HG03064 (cell line): Measurements from ENCODE around the gene FTH1.
"Not testable (repeated sequence)": the region's sequence is repeated elsewhere in the genome, so short reads cannot be mapped to it uniquely, and the experiment has no call there.

Experiments used
- ATAC-seq: cut with Tn5 transposase; IDR thresholded peaks from one replicate; pipeline ENCODE4 v1.9.1; 2021; ENCODE audit warnings: low read depth; ENCODE audit not compliant: unreplicated experiment

FTH1 gene

GRCh38 chr11:61964666-61965271 is 2.7 kb downstream of the FTH1 start:
- ATAC-seq, result not testable (repeated sequence)

DNA sequence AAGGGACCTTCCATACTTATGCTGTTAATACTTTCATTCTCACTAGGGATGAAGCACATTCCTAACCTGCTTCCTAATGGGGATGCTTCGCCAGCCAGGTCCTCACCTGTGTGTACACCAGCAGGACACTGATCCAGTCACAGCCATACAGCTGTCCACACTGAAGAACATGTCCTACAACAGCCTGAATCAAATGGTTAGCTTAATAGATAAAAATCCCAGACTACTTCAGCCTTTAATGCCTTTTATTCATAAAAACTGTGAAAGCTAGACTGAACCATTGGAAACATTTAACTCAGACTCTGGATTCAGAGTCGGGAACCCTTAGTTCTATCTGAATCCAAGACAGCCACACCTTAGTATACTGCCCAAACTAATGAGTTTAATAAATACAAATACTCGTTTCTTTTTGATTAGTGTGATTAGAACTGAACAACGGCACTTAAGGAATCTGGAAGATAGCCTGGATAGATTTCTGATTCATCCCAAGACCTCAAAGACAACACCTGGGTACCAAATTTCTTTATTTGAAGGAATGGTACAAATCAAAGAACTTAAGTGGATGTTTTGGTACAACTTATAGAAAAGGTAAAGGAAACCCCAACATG is 3.3 kb downstream of the FTH1 start:
- no peak for ATAC-seq

- no peak for ATAC-seq
Observed at GRCh38 chr11:61963282-61964057, 4.0 kb downstream of the FTH1 start.

DNA sequence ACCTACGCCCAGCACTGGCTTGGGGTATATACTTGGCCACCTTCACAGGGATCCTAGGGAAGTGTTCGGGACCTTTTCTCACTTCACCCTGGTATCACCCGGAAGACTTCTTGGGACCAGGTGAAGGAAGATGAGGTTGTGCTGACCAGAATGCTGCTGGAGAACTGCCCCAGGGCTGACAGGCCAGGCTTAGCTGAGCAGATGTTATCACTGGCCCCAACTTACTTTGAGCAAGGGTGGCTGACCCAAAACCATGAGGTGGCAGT is 4.5 kb downstream of the FTH1 start:
- ATAC-seq, result no peak

DNA sequence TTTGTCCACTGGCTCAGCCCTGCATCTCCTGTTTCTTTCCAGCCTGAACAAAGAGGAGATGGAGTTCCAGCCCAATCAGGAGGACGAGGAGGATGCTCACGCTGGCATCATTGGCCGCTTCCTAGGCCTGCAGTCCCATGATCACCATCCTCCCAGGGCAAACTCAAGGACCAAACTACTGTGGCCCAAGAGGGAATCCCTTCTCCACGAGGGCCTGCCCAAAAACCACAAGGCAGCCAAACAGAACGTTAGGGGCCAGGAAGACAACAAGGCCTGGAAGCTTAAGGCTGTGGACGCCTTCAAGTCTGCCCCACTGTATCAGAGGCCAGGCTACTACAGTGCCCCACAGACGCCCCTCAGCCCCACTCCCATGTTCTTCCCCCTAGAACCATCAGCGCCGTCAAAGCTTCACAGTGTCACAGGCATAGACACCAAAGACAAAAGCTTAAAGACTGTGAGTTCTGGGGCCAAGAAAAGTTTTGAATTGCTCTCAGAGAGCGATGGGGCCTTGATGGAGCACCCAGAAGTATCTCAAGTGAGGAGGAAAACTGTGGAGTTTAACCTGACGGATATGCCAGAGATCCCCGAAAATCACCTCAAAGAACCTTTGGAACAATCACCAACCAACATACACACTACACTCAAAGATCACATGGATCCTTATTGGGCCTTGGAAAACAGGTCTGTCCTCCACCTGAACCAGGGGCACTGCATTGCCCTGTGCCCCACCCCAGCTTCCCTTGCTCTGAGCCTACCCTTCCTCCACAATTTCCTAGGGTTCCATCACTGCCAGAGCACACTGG is 5.0 kb downstream of the FTH1 start:
- no peak for ATAC-seq

DNA sequence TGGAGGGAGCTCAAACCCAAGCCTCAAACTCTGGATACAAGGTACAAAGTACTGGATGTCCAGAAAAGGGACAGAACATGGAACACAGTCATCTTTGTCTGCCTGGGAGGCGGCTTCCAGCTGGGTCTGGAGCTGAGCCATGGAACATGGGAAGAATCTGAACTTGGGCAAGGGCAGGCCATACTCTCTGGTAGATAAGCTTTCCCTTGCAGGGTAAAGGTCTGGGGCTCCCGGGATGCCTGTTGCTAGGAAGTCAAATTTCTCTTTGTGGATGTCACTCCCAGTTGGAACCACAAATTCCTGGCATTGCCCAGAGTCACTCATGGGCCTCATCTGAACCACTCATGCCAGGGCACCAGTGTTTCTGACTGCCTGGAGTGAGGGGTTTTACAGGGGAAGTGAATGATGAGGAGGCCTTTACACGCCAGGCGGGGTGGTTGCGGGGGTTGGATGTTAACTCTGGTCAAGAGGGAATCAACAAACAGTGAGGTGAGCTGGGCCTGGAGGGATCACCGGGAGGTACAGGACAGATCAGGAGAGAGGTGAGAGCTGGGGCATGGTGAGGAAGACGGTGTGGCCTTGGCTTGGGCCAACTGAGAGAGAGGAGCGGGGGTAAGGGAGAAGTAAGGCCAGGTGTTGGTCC is 5.7 kb downstream of the FTH1 start:
- ATAC-seq, result no peak

DNA sequence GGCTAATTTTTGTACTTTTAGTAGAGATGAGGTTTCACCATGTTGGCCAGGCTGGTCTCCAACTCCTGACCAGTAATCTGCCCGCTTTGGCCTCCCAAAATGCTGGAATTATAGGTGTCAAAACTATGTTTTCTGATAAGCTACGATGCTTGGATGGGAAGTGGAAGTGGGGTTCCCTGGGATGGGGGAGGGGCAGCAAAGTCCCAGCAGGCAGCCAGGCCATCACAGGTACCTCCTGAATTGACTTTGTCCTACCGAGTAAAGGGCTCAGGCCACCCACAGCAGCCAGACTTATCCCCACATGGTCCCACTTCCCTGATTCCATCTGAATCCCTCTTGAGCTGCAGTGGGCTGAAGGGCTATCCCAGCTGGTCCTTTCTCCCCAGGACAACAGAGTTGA is 6.9 kb downstream of the FTH1 start:
- ATAC-seq, result no peak

- no peak for ATAC-seq
Observed at GRCh38 chr11:61959678-61960077, 7.8 kb downstream of the FTH1 start.

- ATAC-seq, result no peak
Observed at GRCh38 chr11:61959114-61959513, 8.3 kb downstream of the FTH1 start.

- ATAC-seq, result no peak
Observed at GRCh38 chr11:61958590-61958989, 8.8 kb downstream of the FTH1 start.

DNA sequence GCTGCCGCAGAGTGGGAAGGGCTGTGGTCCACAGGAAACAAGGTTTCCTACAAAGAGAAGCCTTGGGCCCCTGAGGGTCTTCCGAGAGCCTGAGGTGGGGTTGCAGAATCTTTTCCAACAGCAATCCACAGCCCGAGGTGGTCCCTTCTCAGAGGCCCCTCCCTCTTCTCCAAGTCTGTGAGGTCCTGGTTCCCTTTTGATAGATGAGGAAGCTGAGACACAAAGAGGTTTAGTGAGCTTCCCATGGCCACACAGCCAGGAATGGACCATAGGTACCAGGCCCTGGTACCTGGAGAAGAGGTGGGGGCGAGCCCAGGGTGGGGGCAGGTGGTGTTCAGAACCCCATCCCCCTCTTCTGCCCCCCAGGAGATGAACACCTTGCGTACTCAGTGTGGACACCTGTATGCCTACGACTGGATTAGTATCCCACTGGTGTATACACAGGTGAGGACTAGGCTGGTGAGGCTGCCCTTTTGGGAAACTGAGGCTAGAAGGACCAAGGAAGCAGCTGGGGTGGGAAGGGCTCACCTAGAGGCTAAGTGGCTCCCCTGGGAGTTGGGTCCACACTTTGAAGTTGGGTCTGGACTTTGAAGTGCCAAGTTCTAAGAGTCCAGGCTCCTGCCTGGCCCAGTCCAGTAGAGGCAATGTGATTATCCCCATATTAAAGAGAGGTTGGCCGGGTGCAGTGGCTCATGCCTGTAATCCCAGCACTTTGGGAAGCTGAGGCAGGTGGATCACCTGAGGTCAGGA is 10.2 kb downstream of the FTH1 start:
- no peak for ATAC-seq

DNA sequence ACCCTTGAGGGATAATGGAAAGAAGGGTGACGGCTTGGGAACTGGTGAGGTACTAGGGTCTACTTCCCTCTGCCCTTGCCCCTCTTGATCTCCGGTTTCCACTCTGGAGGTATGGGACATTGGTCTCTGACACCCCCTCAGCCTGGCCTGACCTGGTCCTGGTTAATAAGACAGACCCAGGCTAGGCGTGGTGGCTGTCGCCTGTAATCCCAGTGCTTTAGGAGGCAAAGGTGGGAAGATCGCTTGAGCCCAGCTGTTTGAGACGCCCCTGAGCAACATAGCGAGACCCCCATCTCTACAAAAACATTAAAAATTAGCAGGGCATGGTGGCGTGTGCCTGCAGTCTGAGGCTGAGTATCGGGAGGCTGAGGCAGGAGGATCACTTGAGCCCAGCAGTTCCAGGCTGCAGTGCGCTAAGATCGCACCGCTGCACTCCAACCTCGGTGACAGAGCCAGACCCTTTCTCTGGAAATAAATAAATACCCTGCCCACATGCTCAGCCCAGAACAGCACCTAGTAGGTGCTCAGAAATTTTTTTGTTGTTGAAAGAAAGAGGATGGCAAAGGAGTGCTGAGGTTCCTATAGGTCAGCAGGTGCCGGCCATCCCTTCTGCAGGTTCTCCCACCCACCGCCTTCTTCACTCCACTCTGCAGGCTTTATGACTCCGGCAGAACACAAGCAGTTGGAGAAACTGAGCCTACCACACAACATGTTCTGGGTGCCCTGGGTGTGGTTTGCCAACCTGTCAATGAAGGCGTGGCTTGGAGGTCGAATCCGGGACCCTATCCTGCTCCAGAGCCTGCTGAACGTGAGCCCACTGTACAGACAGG is 11.0 kb downstream of the FTH1 start:
- no peak for ATAC-seq

DNA sequence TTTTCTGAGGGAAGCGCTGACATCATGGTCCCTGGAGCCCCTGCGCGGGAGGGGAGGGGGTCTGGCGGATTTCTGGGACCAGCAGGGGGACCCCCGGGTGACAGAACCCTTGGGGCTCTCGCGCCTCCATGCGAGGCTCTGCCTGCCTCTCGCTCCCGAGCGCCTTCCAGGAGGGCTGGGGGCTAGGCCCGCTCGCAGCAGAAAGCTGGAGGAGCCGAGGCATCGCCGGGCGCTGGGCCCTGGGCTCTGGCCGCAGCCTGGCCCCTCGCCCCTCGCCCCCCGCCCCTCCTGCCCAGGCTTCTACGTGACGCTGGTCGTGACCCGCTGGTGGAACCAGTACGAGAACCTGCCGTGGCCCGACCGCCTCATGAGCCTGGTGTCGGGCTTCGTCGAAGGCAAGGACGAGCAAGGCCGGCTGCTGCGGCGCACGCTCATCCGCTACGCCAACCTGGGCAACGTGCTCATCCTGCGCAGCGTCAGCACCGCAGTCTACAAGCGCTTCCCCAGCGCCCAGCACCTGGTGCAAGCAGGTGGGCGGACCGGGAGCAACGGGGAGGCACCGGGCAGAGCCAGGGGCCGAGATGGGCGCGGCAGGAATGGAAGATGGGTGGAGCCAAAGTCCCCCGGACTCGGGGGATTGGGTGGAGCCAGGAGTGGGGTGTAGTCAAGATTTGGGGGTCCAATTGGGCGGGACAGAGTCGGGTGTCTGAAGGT is 11.9 kb downstream of the FTH1 start:
- ATAC-seq, result no peak

DNA sequence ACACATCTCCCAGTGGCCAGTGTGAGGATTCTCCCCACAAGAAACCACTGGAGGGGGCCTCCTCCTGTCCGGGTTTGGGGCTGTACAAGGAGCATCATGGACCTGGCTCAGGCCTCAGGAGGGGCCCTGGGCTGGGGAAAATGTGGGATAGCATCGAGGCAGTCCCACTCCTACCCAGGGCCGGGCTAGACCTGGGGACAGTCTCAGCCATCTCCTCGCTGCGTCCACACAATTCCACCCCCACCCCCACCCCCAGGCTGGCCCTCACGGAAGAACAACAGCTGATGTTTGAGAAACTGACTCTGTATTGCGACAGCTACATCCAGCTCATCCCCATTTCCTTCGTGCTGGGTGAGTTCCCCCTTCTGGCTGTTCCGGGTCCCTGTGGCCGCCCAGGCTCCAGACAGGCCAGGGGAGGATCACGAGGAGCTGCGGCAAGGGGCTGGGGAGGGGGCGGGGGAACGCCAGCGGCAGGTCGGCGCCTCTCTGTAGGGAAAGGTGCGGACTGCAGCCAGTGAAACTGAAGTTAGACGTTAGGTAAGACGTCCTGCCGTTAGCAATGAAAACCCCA is 12.5 kb downstream of the FTH1 start:
- no peak for ATAC-seq

DNA sequence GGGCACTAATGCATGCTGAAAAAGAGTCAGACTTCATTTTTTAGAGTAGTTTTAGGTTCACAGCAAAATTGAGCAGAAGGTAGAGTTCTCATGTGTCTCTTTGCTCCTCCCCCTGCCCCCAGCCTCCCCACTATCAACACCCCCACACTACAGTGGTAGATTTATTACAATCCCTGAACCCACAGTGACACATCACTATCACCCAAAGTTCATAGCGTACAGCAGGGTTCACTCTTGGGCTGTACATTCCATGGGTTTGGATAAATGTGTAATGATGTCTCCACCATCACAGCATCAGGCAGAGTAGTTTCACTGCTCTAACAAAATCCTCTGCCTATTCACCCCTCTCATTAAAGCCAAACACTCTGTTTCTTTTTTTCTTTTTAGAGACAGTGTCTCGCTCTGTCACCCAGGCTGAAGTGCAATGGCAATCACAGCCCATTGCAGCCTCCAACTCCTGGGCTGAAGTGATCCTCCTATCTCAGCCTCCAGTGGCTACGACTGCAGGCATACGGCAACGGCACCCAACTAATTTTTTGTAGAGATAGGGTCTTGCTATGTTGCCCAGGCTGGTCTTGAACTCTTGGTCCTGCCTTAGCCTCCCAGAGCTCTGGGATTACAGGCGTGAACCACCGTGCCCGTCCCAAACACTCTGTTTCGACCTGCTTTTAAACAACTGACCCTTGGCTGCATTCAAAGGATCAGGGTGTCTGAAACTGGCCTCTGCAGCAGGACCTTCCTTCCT is 13.2 kb downstream of the FTH1 start:
- ATAC-seq, result no peak

- not testable (repeated sequence) for ATAC-seq
Observed at GRCh38 chr11:61953632-61954031, 13.8 kb downstream of the FTH1 start.

DNA sequence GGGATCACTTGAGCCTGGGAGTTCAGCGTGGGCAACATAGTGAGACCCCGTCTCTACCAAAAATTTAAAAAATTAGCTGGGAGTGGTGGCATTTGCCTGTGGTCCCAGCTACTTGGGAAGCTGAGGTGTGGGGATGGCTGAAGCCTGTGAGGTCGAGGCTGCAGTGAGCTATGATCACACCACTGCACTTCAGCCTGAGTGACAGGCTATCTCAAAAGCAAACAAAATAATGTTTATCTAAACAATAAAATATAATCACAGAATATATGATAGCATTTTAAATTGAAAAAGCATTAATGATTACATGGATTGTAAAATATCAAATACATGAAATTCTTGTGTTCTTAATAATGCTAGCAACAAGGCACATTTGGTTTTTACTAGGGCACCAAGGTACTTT is 14.6 kb downstream of the FTH1 start:
- ATAC-seq, result no peak
